ENCODE measurements around the gene CRYL1.
A peak's percentile ranks its signal among the peaks of the same experiment; 100 is the strongest.
"Not testable (repeated sequence)": the region's sequence is repeated elsewhere in the genome, so short reads cannot be mapped to it uniquely, and the experiment has no call there.

The CRYL1 gene

DNA sequence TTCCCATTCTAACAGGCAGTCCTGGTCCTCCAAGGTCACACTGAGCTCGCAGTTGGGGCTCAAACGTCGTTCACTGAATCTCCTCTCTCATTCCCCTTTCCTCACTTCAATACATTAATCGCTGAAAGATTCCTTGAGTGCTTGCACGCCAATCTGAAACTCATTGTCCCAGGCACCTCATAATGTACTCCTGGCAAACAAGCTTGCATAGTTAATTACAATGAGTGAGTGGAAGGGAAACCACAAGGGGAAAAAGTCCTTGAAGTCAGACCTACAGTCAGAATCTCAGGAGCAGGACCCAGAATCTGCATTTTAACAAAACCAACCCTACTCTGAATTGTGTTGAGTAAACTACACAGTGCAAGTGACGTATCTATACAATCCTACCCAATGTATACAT, 86.9 kb downstream of the CRYL1 start:
- no peak for DNase-seq (ENCODE audit: low read depth)
- TF ChIP-seq CTCF (IDR thresholded peaks at IDR 0.05; ENCODE audit: insufficient read depth, low read depth, low read length, missing control alignments), result no peak
- no peak overlapping the region for H3K4me3 ChIP-seq (ENCODE audit: low read length)

DNA sequence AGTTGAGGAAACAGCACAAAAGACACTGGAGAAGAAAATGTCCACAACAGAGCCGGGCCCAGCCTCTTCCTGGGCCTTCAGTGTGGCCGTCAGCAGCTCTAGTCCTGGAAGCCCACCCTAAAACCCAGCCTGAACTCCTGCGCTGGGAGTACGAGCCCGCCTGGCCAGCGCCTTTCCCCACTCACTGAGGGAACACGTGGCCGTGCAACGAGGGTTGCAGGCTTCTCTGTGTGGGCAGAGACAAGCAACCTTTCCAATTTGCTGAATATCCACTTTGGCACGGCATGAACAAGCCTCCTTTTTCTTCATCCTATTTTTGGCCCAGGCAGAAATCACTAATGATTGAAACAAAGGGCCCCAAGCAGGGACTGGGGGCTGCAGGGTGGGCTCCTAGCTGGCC, 89.2 kb downstream of the CRYL1 start:
- no peak for TF ChIP-seq CTCF (IDR thresholded peaks at IDR 0.05; ENCODE audit: insufficient read depth, low read depth, low read length, missing control alignments)

GRCh38 chr13:20435616-20436368, 89.9 kb downstream of the CRYL1 start:
- TF ChIP-seq CTCF (IDR thresholded peaks at IDR 0.05; ENCODE audit: insufficient read depth, low read depth, low read length, missing control alignments), result no peak
- DNase-seq (ENCODE audit: low read depth), result no peak
- no peak overlapping the region for H3K4me3 ChIP-seq (ENCODE audit: low read length)

More for the DNA sequence above, 89.2 kb downstream of the CRYL1 start:
- no peak for DNase-seq (ENCODE audit: low read depth)
- no peak overlapping the region for H3K4me3 ChIP-seq (ENCODE audit: low read length)

GRCh38 chr13:20434210-20434609, 91.4 kb downstream of the CRYL1 start:
- not testable (repeated sequence) for H3K4me3 ChIP-seq (ENCODE audit: low read length); DNase-seq (ENCODE audit: low read depth)

- DNase-seq (ENCODE audit: low read depth), result no peak
- no peak for TF ChIP-seq CTCF (IDR thresholded peaks at IDR 0.05; ENCODE audit: insufficient read depth, low read depth, low read length, missing control alignments)
- no peak overlapping the region for H3K4me3 ChIP-seq (ENCODE audit: low read length)
Observed at GRCh38 chr13:20431687-20432384, 93.8 kb downstream of the CRYL1 start.

DNA sequence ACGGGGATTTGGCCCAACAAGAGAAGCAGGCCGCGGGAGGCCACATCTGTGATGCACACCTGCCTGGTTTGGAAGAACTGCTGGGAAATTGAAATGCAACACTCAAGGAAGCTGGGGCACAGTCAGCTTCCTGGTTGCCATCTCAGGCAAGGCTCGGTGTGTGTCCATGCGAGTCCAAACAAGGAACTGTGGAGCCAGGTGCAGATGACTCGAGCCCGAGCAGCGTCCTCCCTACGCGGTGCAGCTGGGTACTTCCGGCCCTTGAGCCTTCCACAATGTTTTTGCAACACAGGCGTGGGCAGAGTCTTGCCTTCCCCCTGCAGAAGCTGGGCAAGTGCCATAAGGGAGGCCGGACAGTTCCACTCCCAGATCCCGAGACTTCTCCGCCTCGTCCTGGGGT, 94.6 kb downstream of the CRYL1 start:
- no peak overlapping the region for H3K4me3 ChIP-seq (ENCODE audit: low read length)
- TF ChIP-seq CTCF (IDR thresholded peaks at IDR 0.05; ENCODE audit: insufficient read depth, low read depth, low read length, missing control alignments), result no peak

DNA sequence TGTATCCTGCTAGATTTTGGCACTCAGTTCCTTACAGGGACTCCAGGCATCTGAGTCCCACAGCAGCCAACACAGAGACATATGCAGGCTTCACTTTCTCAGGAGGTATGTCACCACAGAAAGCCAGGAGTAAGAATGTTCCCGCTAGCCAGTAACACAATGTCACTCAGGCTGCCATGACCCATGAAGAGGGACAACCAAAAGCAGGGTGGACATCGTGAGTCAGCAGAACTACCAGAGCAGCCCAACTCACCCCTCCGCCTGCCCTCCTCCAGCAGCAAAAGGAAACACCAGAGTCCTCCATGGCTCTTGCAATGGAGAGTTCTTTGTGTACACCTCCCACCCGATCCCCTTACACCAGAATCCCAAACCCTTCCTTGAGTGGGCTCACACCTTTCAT, 95.4 kb downstream of the CRYL1 start:
- TF ChIP-seq CTCF (IDR thresholded peaks at IDR 0.05; ENCODE audit: insufficient read depth, low read depth, low read length, missing control alignments), result no peak

More for the DNA sequence above, 94.6 kb downstream of the CRYL1 start:
- peak; percentile 98 for DNase-seq (ENCODE audit: low read depth)

More for the DNA sequence above, 95.4 kb downstream of the CRYL1 start:
- H3K4me3 ChIP-seq (ENCODE audit: low read length), result no peak overlapping the region
- no peak for DNase-seq (ENCODE audit: low read depth)

Data from epithelial cell of esophagus (primary cell).